Left hindlimb (tissue), 1 donor: ENCODE results near the gene TSPYL2.

Experiments
- DNase-seq: peaks from one replicate; pipeline ENCODE4 v3.0.0-alpha.2; 2018

TSPYL2 gene

DNA sequence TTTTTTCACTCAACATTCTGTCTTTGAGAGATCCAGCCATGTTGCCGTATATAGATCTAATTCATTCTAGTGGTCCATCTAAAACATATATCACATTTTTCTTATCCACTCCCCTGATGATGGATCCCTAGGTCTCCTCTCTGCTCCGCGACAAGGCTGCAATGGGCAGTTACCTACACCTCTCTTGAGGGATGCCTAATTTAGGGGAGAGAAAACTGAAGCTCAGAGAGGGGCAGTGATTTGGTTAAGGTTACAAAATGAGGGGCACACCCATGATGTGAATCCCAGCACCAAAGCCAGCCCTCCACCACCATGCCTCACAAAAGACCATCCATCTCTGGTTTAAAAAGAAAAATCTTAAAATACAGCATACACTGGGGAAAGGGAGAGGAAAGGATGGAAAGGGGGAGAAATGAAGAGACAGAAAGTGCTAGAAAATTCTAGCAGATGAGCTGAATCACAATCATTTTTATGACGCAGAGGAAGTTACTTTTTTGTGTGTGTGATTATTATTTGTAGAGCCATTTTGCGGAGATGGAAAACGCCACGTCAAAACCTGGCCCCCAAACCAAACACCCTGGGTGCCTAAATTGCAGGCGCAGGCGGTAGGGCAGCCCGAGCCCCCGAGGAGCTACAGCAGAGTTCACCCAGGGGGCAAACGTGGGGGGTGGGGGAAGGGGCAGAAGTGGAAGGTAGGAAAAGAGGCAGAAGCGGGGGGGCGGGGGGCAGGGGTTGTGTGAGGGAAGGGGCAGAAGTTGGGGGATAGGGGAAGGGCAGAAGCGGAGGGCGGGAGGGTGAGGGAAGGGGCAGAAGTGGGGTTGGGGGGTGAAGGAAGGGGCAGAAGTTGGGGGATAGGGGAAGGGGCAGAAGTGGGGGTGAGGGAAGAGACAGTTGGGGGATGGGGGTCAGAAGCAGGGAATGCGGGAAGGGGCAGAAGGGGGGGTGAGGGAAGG, 1.3 kb upstream of the TSPYL2 start:
- DNase-seq, result no peak

DNA sequence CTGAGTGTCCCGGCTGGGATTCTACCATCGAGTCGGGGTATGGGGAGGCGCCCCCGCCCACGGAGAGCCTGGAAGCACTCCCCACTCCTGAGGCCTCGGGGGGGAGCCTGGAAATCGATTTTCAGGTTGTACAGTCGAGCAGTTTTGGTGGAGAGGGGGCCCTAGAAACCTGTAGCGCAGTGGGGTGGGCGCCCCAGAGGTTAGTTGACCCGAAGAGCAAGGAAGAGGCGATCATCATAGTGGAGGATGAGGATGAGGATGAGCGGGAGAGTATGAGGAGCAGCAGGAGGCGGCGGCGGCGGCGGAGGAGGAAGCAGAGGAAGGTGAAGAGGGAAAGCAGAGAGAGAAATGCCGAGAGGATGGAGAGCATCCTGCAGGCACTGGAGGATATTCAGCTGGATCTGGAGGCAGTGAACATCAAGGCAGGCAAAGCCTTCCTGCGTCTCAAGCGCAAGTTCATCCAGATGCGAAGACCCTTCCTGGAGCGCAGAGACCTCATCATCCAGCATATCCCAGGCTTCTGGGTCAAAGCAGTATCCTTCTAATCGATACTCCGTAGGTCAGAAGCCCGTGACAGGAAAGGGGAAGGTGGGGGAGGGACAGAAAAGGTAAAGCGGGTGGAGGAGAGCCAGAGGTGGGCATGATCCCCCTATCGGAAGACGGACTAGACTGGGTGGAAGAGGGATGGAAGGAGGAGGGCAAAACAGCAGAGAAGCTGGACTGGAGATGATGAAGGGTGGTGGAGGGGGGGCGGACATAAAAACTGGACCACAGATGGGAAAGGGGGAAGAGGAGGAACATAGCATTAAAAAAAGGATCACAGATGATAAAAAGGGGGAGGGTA, 828 bp downstream of the TSPYL2 start:
- DNase-seq, result no peak

DNA sequence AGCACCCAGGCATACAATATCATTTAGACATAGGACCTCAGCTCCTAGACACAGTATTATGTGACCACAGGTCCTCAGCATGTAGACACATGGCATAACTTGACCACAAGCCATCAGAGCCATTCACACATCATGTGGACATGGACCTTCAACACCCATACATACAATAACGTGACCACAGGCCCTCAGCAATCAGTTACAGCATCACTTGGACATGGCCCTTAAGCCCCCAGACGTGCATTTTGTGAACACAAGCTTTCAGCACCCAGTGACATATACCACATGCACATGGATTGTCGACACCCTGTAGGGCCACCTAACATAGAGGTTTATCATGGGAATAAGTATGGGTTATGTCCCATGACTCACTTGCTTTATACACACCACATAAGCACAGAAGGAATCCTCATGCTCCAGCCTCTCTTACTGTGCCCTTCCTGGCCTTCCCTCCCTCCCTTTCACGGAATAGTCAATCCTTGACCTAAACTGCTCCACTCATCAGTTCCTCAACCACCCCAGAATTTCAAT, 1.9 kb downstream of the TSPYL2 start:
- DNase-seq, result no peak

DNA sequence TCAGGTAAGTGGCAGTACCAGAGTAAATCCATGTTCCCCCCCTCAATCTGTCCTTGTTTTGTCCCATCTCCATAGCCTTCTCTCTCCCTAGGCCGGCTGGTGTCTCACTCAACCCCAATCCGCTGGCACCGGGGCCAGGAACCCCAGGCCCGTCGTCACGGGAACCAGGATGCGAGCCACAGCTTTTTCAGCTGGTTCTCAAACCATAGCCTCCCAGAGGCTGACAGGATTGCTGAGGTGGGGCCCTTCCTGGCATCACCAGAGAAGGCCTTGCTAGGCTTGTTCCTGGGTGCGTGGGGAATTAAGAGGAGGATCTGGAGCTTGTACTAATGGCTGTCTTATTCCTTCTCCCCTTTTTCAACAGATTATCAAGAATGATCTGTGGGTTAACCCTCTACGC, 2.7 kb downstream of the TSPYL2 start:
- DNase-seq, result no peak

DNA sequence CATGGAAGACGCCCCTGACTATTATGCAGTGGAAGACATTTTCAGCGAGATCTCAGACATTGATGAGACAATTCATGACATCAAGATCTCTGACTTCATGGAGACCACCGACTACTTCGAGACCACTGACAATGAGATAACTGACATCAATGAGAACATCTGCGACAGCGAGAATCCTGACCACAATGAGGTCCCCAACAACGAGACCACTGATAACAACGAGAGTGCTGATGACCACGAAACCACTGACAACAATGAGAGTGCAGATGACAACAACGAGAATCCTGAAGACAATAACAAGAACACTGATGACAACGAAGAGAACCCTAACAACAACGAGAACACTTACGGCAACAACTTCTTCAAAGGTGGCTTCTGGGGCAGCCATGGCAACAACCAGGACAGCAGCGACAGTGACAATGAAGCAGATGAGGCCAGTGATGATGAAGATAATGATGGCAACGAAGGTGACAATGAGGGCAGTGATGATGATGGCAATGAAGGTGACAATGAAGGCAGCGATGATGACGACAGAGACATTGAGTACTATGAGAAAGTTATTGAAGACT, 3.6 kb downstream of the TSPYL2 start:
- DNase-seq, result no peak

DNA sequence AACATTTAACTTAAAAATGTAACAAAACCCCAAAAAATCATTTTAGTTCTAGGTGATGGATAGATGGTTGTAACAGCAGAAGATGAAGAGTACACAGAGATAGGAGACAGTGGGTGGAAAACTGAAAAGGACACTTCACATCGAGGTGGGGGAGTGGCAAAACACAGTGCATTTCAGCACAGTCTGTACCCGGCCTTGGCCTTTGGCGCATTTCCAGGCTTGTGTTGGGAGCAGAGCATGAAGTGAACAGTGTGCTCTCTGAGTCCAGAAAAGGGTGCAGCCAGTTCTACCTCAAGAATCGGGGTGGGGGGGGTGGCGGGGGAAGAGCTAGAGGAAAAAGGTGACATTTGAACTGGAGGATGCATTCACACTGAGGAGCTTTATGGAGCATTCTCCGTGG, 4.3 kb downstream of the TSPYL2 start:
- no peak for DNase-seq

DNA sequence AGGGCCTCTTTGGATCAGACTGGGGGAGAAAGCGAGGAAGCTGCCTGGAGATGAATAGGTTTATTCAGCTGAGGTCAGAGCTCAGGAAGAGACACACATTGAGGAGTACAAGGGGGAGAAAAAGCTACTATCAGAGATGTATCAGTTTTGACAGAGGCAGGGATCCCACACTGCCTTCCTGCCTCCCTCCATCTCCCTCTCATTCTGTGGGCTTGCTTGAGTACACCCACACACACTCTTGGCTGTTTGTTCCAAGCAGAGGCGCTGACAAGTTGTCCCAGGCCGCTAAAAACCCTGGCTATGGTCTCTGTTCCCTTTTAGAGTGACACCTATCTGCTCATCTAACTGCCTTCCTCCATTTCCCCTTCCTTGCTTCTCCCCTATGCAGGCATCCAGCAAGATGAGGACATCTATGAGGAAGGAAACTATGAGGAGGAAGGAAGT, 5.2 kb downstream of the TSPYL2 start:
- DNase-seq, result no peak

DNA sequence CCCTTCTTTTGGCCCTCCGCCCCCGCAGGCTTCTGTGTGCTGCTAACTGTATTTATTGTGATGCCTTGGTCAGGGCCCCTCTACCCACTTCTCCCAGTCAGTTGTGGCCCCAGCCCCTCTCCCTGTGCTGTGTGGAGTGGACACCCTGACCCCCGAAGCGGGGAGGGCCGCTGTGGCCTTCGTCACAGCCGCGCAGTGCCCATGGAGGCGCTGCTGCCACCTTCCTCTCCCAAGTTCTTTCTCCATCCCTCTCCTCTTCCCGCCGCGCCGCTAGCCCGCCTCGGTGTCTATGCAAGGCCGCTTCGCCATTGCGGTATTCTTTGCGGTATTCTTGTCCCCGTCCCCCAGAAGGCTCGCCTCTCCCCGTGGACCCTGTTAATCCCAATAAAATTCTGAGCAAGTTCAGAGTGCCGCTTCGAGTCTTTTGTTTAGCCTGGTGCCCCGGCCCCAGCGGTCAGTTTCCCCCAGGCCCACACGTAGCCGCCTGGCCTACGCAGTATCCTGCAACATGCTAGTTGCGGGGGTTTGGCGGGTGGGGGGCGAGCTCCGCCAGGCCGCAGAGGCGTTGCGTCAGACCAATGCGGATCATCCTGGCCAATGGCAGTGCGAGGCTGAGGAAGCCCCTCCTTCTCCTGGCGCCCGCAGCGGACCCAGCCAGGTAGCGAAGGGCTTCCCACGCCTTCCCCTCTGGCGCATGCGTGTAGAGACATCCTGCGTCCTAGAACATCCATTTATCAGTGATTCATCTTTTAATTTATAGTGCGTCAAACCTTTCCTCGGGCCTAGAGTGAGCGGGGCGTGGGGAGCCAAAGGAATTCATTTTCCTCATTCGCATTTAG, 6.2 kb downstream of the TSPYL2 start:
- DNase-seq, result peak; percentile 85

DNA sequence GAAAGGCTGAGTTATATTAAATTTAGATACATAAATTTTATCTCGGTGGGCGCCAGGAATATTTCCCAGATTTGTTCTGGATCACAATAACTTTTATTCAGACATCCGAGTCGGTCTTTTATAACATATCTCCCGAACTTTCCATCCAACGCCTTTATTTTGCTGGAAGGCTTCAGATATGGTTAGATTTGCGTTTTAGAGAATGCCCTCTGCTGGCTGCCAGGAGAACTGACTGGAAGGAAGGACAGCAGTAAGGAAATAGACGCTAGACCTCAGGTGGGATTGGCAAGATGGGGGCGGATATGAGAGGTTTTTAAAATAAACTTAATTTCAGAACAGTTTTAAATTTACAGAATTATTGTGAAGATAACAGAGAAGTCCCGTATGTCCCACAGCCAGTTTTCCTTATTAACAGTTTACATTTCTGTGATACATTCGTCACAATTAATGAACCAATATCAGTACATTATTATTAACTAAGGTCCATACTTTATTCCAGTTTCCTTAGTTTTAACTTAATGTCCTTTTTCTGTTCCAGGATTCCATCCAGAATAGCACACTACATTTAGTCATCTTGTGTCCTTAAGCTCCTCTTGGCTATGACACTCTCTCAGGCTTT, 7.2 kb downstream of the TSPYL2 start:
- DNase-seq, result no peak

DNA sequence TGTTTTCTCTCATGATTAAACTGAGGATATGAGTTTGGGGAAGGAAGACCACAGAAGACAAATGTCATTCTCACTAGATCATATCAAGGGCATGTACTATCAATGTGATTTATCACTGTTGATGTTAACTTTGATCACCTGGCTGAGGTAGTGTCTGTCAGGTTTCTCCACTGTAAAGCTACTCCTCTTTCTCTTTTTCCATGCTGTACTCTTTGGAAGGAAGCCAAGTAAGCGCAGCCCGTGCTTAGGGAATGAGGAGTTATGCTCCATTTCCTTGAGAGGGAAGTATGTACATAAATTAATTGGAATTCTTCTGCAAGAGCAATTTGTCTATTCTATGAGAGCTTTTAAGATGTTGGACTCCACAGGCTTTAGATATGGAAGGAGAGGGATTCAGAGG, 7.8 kb downstream of the TSPYL2 start:
- no peak for DNase-seq

DNA sequence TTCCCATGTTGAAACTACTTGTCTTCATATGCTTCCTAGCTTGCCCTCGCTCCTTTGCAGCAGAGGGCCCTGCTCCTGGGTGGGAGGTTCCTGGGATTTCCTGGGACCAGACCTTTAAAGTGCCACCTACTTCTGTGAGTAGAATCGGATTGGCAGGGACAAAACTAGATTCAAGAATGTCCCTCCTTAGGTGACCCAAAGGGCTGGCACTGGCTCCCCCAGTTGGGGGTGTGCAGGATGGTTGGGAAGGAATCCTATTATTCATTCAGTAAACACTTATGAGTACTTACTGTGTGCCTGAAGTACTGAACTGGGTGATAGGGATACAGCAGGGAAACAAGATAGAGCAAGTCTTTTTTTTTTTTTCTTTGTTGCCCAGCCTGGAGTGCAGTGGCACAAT, 9.2 kb downstream of the TSPYL2 start:
- DNase-seq, result no peak

DNA sequence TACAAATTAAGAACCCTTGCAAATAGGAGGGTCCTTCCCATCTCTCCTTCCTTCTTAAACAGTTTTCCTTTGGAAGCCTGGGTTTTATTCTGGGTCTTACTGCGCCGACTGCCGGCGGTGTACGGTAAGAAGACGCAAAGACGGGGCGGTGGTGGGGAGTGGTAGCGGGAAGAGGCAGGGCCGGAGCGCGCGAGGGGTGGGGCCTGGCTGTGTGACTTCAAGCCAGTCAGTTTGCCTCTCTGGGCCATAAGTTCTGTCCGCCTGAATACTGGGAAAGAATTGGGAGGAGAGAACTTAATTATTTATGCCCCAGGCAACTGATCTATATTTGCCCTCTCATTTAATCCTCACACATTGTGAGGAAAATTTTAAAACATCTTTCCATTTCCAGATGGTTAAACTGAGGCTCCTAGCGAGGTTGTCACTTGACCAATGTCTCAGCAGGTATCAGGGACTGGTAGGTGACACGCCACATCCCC, 11.0 kb downstream of the TSPYL2 start:
- peak; percentile 81 for DNase-seq

DNA sequence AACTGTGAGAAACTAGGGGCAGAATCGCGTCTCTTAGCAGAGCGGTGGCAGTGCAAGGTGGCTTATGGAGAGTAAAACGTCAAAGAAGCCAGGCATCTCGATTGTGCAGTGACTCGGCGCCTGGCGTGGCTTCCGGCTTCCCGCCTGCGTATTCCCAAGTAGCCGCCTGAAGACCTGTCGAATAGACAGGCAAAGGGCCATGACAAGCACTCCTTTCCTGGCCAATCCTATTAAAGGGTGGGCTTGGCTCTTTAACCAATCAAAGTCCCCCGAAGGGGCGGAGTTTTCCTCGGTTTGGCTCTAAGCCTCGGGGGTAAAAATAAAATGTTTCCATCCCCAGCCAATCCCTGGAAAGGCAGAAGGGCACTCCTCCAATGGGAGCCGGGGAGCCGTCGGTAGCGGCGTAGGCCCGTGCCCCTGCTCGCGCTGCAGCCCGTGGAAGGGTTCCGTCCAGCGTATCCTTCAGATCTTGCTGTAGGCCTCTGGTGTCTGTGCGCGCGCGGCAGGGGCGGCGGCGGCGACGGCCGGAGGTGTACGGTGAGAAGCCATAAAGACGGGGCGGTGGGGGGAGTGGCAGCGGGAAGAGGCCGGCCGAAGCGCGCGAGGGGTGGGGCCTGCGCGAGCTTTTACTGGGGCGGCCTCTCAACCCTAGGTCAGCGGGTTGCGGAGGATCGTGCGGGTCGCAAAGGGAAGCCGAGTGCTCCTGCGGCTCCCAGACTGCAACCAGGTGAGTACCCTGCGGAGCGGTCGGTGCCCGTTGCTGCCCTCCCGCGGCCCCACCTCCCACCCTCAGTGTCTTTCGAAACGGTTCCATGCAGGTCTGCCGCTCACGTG, 11.8 kb downstream of the TSPYL2 start, which contains the start of gene KANTR:
Gene KANTR (plus strand): TSS at position 395 of the 834 bp plus-strand sequence. CDS start 30,131 bp downstream, outside the sequence.
- peak; percentile 92 for DNase-seq

DNA sequence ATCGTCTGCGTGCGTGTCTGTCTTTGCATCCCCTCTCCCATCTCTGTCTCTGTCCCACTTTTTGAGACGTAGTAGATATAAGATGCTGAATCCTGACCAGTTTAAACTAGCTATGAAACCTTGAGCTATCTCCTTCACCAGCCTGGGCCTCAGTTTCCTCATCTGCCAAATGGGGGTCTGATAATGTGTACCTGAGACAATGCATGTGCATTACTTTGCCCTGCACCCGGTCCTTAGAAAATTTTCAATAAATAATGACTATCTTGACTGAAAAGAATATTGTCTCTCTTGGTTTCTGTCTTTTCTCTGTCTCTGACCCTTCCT, 12.4 kb downstream of the TSPYL2 start:
- no peak for DNase-seq

DNA sequence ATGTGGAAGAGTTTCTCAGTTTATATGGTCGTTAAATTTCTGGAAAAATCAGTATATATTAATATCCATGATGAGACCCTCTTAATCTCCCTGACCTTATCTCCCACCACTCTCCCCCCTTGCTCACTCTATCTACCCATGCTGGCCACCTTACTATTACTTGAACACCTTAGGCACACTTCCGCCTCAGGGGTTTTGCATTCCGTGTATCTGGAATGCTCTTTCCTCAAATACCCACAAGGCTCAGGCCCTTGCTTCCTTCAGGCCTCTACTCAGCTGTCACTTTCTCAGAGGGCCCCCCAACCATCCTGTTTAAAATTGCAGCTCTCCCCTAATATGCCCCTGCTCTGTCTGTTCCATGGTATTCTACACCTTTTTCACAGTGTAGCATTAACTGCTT, 13.6 kb downstream of the TSPYL2 start:
- DNase-seq, result no peak

DNA sequence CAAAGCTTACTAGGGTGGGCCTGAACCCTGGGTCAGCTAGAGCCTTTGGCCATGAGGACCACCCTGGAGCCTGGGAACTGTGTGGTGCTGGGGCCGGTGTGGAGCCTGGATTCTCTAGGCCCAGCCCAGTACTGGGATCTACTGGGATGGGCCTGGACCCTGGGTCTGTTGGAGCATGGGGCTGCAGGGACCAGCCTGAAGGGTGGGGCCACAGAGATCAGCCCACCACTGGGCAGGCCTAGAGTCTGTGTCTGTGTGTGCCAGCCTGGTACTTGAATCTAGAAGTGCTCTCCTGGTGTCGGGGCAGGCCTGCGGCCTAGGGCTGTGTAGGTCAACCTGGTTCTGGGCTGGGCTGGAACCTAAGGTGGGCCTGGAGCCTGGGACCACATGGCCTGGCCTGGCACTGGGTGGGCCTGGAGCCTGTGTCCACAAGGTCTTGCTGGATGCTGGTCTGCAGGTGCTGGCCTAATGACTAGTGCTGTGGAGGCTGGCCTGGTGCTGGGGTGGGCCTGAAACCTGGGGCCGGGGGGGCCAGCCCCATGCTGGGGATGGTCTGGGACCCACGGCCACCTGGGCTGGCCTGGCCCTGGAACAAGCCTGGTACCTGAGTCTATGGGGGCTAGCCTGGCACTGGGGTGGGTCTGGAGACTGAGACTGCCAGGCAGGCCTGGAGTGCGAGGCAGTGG, 32.8 kb downstream of the TSPYL2 start:
- no peak for DNase-seq

DNA sequence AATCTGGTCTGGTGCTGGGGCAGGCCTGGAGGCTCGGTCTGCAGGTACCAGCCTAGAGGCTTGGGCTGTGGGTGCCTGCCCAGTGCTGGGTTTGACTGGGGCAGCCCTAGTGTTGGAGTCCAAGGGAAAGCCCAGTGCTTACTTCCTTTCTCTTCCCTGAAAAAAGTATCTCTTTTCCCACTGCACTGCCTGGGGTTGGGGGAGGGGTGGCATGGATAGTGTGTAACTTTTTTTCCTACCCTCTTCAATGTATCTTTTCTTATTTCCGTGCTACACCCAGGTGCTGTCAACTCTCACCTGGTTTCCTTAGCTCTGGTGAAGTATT, 33.3 kb downstream of the TSPYL2 start:
- DNase-seq, result no peak

DNA sequence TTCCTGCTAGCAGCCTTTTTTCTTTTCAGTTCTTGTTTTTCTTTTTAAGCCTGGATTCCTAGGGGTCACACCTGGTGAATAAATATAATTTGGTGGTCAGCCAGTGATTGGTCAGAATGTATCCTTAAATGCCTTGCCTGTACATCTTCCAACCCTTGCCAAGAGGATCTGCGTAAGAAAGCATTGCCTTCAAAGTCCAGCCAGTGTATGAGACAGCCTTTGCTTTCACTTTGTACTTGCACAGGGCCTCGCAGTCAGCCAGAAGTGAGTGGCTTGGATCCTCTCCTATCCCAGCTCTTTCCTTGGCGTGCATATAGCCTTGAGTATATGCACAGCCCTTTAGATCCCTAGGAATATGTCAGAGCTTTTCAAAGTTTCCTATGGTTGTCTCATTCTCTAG, 33.9 kb downstream of the TSPYL2 start:
- DNase-seq, result peak; percentile 51

DNA sequence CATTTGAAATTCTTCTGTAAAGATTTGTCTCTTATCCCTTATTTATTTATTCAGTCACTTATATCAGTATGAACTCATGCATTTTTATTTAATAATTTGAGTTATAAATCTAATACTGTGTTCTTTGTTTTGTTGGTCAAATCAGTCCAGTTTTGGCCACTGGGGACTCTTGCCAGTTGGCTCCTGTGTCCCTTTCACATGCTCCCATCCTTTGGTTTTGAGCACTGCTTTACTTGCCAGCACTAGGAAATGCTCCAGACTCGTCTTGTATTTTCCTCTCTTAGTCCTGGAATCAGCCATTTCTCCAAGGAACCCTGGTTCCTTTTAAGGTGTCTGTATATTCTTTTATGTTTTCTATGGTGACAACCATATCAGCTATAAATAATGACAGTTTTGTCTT, 39.8 kb downstream of the TSPYL2 start:
- DNase-seq, result no peak

DNA sequence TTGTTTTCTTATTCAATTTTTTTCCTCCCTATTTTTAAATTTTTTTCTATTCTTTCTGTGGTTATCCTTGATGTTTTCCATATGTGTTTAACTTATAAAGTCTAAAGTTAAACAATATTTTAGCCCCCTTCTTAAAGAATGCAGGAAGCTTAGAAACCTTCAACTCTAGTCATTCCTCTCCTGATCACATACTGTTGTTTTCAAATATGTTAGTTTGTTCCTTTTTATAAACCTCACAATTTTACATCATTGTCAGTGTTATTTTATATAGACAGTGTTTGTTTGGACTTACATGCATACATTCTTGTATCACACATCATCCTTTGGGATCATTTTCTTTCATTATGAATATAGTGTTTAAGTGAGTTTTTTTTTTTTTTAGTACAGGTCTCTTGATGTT, 43.3 kb downstream of the TSPYL2 start:
- no peak for DNase-seq
